DND-41 (cell line): ENCODE data around the gene ANK3.

Experiments used
- EZH2 ChIP-seq: IDR thresholded peaks from 3 replicates; pipeline ENCODE4 v1.6.1; 2012; ENCODE audit warnings: borderline replicate concordance, low read depth, mild to moderate bottlenecking, moderate library complexity, low read length, inconsistent platforms; ENCODE audit not compliant: severe bottlenecking
- TF ChIP-seq, protein P1 (sequence below): IDR thresholded peaks from 2 replicates; pipeline ENCODE4 v1.5.1; 2012; ENCODE audit warnings: borderline replicate concordance, low read length, moderate library complexity, mild to moderate bottlenecking; ENCODE audit not compliant: poor library complexity, severe bottlenecking; ENCODE audit errors: extremely low read depth

DNA sequence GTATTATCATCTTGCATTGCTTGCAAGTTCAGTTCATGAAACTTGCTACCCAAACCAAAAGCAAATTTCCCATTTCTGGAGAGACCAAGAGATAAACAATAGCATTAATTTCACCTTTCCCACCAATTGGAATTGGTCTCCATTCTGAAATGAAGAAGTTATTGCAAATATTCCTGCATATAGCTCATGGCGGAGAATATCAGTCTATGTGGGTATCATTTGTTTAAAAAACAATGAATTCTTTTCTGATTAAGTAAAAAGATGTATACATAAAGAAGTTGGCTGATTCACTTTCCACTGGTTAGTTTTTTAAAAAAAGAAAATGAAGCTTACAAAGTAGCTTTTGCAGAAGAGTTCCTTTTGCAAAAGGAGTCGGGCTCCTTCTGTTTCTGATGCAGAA, 19.5 kb upstream of the ANK3 start:
- TF ChIP-seq, protein P1, sequence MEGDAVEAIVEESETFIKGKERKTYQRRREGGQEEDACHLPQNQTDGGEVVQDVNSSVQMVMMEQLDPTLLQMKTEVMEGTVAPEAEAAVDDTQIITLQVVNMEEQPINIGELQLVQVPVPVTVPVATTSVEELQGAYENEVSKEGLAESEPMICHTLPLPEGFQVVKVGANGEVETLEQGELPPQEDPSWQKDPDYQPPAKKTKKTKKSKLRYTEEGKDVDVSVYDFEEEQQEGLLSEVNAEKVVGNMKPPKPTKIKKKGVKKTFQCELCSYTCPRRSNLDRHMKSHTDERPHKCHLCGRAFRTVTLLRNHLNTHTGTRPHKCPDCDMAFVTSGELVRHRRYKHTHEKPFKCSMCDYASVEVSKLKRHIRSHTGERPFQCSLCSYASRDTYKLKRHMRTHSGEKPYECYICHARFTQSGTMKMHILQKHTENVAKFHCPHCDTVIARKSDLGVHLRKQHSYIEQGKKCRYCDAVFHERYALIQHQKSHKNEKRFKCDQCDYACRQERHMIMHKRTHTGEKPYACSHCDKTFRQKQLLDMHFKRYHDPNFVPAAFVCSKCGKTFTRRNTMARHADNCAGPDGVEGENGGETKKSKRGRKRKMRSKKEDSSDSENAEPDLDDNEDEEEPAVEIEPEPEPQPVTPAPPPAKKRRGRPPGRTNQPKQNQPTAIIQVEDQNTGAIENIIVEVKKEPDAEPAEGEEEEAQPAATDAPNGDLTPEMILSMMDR: no peak
- TF ChIP-seq EZH2: no peak
